IgD-negative memory B cell (primary cell): ENCODE results near the gene MYCBPAP. TPM values are rescaled to one million over a fixed set of nuclear protein-coding genes. Genes with fewer than 3 reads are reported as not detected.

Source experiments
- H3K27ac Mint-ChIP-seq, 3 donors: one replicate each; pipeline ENCODE4 v1.8.0; 2020 to 2022; ENCODE audit warnings: mild to moderate bottlenecking in 3 of 3, mixed read lengths in 3 of 3, moderate library complexity in 1 of 3
- H3K27me3 Mint-ChIP-seq: one replicate; pipeline ENCODE4 v1.8.0; 2021; ENCODE audit warnings: mixed read lengths
- H3K36me3 Mint-ChIP-seq: one replicate; pipeline ENCODE4 v1.8.0; 2020; ENCODE audit warnings: mild to moderate bottlenecking, mixed read lengths
- H3K4me1 Mint-ChIP-seq, 3 donors: one replicate each; pipeline ENCODE4 v1.8.0; 2020 to 2022; ENCODE audit warnings: mixed read lengths in 3 of 3, mild to moderate bottlenecking in 1 of 3
- H3K4me3 Mint-ChIP-seq, 4 donors: one replicate each; pipeline ENCODE4 v1.8.0; 2020 to 2022; ENCODE audit warnings: mild to moderate bottlenecking in 4 of 4, mixed read lengths in 4 of 4, moderate library complexity in 3 of 4
- H3K9me3 Mint-ChIP-seq, 3 donors: one replicate each; pipeline ENCODE4 v1.8.0; 2020 to 2021; ENCODE audit warnings: mixed read lengths in 3 of 3, mild to moderate bottlenecking in 1 of 3
- polyA plus RNA-seq: library from polyadenylated mRNA; unstranded; fragments of 300-500 nt; fragmentation: Illumina TruSeq; gene quantifications from one replicate; pipeline ENCODE4 v1.2.3, GENCODE V29; 2021

The MYCBPAP gene
- polyA plus RNA-seq, 1 donor from 2014 or later = 1.3 TPM

GRCh38 chr17:50554201-50554600 lies 46.0 kb downstream of the MYCBPAP start:
- peaks cover 2 to 5% (median 2%) of the 10 kb centered on the region in 3 donors for H3K4me1 Mint-ChIP-seq
- H3K27ac Mint-ChIP-seq = no peak overlapping the region
- H3K9me3 Mint-ChIP-seq = no peaks in the 10 kb centered on the region
- peaks cover 14% of the 10 kb centered on the region for H3K36me3 Mint-ChIP-seq
- peak overlapping the region in 1 of 4 donors; percentile 4 for H3K4me3 Mint-ChIP-seq
- H3K27me3 Mint-ChIP-seq = peaks cover 15% of the 10 kb centered on the region

- H3K27ac Mint-ChIP-seq = peak overlapping the region in 1 of 3 donors; percentile 77
- no peak overlapping the region for H3K4me3 Mint-ChIP-seq
- peaks cover 24% of the 10 kb centered on the region for H3K27me3 Mint-ChIP-seq
- H3K9me3 Mint-ChIP-seq = no peaks in the 10 kb centered on the region
- H3K36me3 Mint-ChIP-seq = peaks cover 11% of the 10 kb centered on the region
- H3K4me1 Mint-ChIP-seq = peaks cover 2 to 5% (median 2%) of the 10 kb centered on the region in 3 donors
These were observed 48.6 kb downstream of the MYCBPAP start for GRCh38 chr17:50556803-50557202.

GRCh38 chr17:50557630-50558029 lies 49.4 kb downstream of the MYCBPAP start:
- Mint-ChIP-seq H3K4me3 (peak overlapping the region in 1 of 4 donors; percentile 85), H3K9me3 (no peaks in the 10 kb centered on the region), H3K27me3 (peaks cover 30% of the 10 kb centered on the region), H3K4me1 (peaks cover 5 to 6% (median 5%) of the 10 kb centered on the region in 3 donors), H3K27ac (peak overlapping the region in 1 of 3 donors; percentile 77), H3K36me3 (peaks cover 11% of the 10 kb centered on the region)

GRCh38 chr17:50558091-50558490 lies 49.9 kb downstream of the MYCBPAP start:
- H3K27ac Mint-ChIP-seq = peak overlapping the region in 1 of 3 donors; percentile 77
- H3K9me3 Mint-ChIP-seq = no peaks in the 10 kb centered on the region
- H3K27me3 Mint-ChIP-seq = peaks cover 31% of the 10 kb centered on the region
- H3K36me3 Mint-ChIP-seq = peaks cover 11% of the 10 kb centered on the region
- peaks cover 5 to 6% (median 5%) of the 10 kb centered on the region in 3 donors for H3K4me1 Mint-ChIP-seq
- H3K4me3 Mint-ChIP-seq = peak overlapping the region in 3 of 4 donors; percentile 85 to 93 (median 92)

GRCh38 chr17:50558581-50558940 lies 50.3 kb downstream of the MYCBPAP start:
- peak overlapping the region in 1 of 3 donors; percentile 77 for H3K27ac Mint-ChIP-seq
- H3K27me3 Mint-ChIP-seq = peaks cover 34% of the 10 kb centered on the region

GRCh38 chr17:50558941-50559614 lies 50.8 kb downstream of the MYCBPAP start:
- Mint-ChIP-seq H3K4me1 (peaks cover 5 to 9% (median 5%) of the 10 kb centered on the region in 3 donors), H3K4me3 (peak overlapping the region; percentile 79 to 93 (median 88)), H3K36me3 (peaks cover 11% of the 10 kb centered on the region), H3K9me3 (no peaks in the 10 kb centered on the region), H3K27ac (no peak overlapping the region), H3K27me3 (peaks cover 38% of the 10 kb centered on the region)

More at GRCh38 chr17:50558581-50558940, 50.3 kb downstream of the MYCBPAP start:
- peaks cover 5 to 6% (median 5%) of the 10 kb centered on the region in 3 donors for H3K4me1 Mint-ChIP-seq
- H3K9me3 Mint-ChIP-seq = no peaks in the 10 kb centered on the region
- peak overlapping the region; percentile 79 to 93 (median 88) for H3K4me3 Mint-ChIP-seq
- peaks cover 11% of the 10 kb centered on the region for H3K36me3 Mint-ChIP-seq

- H3K4me1 Mint-ChIP-seq = peaks cover 4 to 9% (median 5%) of the 10 kb centered on the region in 3 donors
- no peaks in the 10 kb centered on the region for H3K9me3 Mint-ChIP-seq
- H3K4me3 Mint-ChIP-seq = peak overlapping the region; percentile 79 to 93 (median 88)
- H3K36me3 Mint-ChIP-seq = peaks cover 8% of the 10 kb centered on the region
- peaks cover 43% of the 10 kb centered on the region for H3K27me3 Mint-ChIP-seq
- peak overlapping the region in 1 of 3 donors; percentile 32 for H3K27ac Mint-ChIP-seq
These were observed 51.5 kb downstream of the MYCBPAP start for GRCh38 chr17:50559674-50560184.

GRCh38 chr17:50560185-50560824 lies 52.1 kb downstream of the MYCBPAP start, which contains the start of gene CACNA1G:
TSS of gene CACNA1G (plus strand) at chr17:50560715. CDS start at chr17:50561460, 745 bp downstream.
- Mint-ChIP-seq H3K27me3 (peaks cover 47% of the 10 kb centered on the region), H3K4me1 (peaks cover 4 to 9% (median 5%) of the 10 kb centered on the region in 3 donors), H3K36me3 (peaks cover 3% of the 10 kb centered on the region), H3K27ac (peak within 1 kb of the TSS in 1 of 3 donors; percentile 32), H3K4me3 (peak within 1 kb of the TSS; percentile 79 to 93 (median 88)), H3K9me3 (no peaks in the 10 kb centered on the region)

- Mint-ChIP-seq H3K27me3 (peaks cover 50% of the 10 kb centered on the region), H3K36me3 (peaks cover 3% of the 10 kb centered on the region), H3K27ac (no peak overlapping the region), H3K4me1 (peaks cover 6 to 14% (median 10%) of the 10 kb centered on the region in 3 donors), H3K9me3 (no peaks in the 10 kb centered on the region), H3K4me3 (peak overlapping the region in 2 of 4 donors; percentile 12 to 21)
These were observed 52.9 kb downstream of the MYCBPAP start for GRCh38 chr17:50560931-50561745.

GRCh38 chr17:50561746-50562141 lies 53.5 kb downstream of the MYCBPAP start:
- Mint-ChIP-seq H3K27ac (no peak overlapping the region), H3K4me3 (peak overlapping the region in 1 of 4 donors; percentile 20), H3K27me3 (peaks cover 54% of the 10 kb centered on the region), H3K36me3 (no peaks in the 10 kb centered on the region), H3K9me3 (no peaks in the 10 kb centered on the region), H3K4me1 (peaks cover 6 to 14% (median 10%) of the 10 kb centered on the region in 3 donors)

GRCh38 chr17:50562242-50563091 lies 54.2 kb downstream of the MYCBPAP start:
- Mint-ChIP-seq H3K9me3 (no peaks in the 10 kb centered on the region), H3K36me3 (no peaks in the 10 kb centered on the region), H3K27ac (peak overlapping the region in 2 of 3 donors; percentile 59 to 74), H3K4me1 (peaks cover 6 to 14% (median 10%) of the 10 kb centered on the region in 3 donors), H3K27me3 (peaks cover 55% of the 10 kb centered on the region), H3K4me3 (peak overlapping the region; percentile 50 to 91 (median 67))

- Mint-ChIP-seq H3K27me3 (peaks cover 56% of the 10 kb centered on the region), H3K4me1 (peaks cover 6 to 14% (median 8%) of the 10 kb centered on the region in 3 donors), H3K4me3 (peak overlapping the region in 2 of 4 donors; percentile 51 to 76), H3K36me3 (no peaks in the 10 kb centered on the region), H3K27ac (peak overlapping the region in 1 of 3 donors; percentile 78), H3K9me3 (no peaks in the 10 kb centered on the region)
These were observed 54.9 kb downstream of the MYCBPAP start for GRCh38 chr17:50563092-50563511.

GRCh38 chr17:50564916-50565315 lies 56.7 kb downstream of the MYCBPAP start:
- Mint-ChIP-seq H3K9me3 (no peaks in the 10 kb centered on the region), H3K27ac (peak overlapping the region; percentile 80 to 86 (median 80)), H3K4me3 (no peak overlapping the region), H3K27me3 (peaks cover 41% of the 10 kb centered on the region), H3K4me1 (peaks cover 4 to 14% (median 6%) of the 10 kb centered on the region in 3 donors), H3K36me3 (no peaks in the 10 kb centered on the region)
